Middle frontal gyrus (tissue), 1 donor: ENCODE measurements around the gene PRKAA1.
A peak's percentile ranks its signal among the peaks of the same experiment; 100 is the strongest.

Experiments
- DNase-seq: peaks from one replicate; pipeline ENCODE4 v3.0.0-alpha.2; 2015; ENCODE audit warnings: low spot score; ENCODE audit errors: extremely low spot score

The PRKAA1 gene

DNA sequence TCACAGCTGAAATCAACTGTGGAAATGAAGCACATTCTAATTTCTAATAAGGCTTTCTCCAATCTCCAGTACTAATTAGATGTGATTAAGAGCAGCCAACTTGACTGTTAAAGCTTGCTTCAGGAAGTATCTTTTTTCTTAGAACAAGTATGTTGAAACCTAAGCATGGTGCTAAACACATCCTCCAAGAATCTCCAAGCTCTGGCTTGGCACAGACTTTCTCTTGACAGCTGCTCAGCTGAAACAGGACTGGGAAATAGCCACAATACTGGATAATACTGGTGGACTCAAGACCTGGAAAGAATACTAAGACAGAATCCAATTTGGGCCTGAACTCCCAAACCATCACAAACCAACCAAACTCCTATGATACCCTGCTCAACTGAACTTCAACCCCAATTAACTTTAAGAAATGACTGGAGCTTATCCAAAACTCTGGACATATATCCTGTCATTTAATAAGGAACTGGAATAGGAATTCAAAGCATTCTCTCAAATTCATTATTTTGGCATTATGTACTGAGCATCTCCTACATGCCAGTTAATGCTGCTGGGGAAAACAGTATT is 16.2 kb downstream of the PRKAA1 start:
- no peak for DNase-seq

- DNase-seq = no peak
Measured at GRCh38 chr5:40780858-40781257, 17.3 kb downstream of the PRKAA1 start.

GRCh38 chr5:40780199-40780598 is 18.0 kb downstream of the PRKAA1 start:
- no peak for DNase-seq

DNA sequence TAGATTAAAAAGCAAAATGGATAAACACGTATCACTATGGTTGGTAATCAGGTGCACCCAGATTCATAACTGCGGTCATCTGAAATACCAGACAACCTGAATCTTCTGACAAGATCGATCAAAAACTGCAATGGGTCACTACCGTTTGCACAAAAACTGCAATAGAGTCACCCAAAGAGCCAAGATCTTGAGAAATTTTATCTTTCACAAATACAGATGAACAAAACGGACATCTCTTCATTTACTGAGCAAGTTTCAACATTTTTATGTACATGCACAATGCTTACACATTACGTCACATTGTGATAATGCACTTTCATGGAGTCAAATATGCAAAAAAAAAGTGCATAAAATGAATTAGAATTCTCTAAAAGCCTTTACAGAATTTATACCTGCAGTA is 18.6 kb downstream of the PRKAA1 start:
- no peak for DNase-seq

DNA sequence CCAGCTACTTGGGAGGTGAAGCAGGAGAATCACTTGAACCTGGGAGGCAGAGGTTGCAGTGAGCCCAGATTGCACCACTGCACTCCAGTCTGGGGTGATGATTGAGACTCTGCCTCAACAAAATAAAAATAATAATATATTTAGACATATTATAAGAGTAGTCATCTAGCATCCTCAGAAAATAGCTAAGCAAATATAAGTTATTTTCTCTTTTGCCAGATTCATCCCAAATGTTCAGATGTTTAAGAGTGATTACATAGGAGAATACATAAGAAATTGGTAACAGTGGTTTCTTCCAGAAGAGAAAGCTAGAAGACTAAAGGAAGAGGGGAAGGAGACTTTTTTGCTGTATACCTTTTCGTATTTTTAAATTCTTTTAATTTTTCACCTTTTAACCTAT is 20.0 kb downstream of the PRKAA1 start:
- no peak for DNase-seq

- DNase-seq = no peak
Measured at GRCh38 chr5:40776658-40776977, 21.6 kb downstream of the PRKAA1 start.

DNA sequence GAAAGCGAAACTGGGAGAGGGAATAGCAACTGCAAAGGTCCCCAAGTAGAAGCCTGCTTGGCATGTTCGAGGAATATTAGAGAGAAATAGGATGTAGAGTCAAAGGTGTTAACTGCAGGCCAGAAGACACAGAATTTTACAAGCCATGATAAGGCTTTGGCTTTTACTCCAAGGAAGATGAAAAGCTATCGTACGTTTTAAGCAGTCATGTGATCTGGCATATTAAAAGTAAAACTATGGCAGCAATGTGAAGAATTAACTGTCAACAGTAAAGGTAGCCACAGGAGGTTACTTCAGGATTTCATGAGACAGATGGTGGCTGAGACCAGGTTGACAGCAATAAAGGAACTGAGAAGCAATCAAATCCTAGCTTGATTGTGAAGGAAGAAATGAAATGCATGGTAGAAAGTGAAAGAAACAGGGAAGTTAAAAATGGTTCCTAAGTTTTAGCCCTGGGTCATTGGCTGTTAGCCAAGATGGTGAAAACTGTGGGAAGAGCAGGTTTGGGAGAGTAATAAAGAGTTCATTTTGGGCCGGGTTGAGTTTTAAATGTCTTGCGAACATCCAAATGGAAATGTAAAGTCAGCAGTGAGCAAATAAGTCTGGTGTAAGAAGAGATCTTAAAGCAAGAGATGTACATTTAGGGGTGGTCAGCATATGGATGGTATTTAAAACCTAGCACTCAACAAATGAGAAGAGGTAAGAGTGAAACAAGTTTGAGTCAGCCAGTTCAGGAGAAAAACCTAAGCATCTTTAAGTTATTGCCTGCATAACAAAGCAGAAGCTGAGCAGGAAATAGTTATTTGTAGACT is 22.1 kb downstream of the PRKAA1 start:
- DNase-seq = no peak

GRCh38 chr5:40775085-40775845 is 22.9 kb downstream of the PRKAA1 start:
- no peak for DNase-seq

GRCh38 chr5:40774623-40775022 is 23.6 kb downstream of the PRKAA1 start:
- DNase-seq = no peak

- no peak for DNase-seq
Measured at GRCh38 chr5:40770764-40771163, 27.4 kb downstream of the PRKAA1 start.

- no peak for DNase-seq
Measured at GRCh38 chr5:40762705-40763104, 35.5 kb downstream of the PRKAA1 start.

DNA sequence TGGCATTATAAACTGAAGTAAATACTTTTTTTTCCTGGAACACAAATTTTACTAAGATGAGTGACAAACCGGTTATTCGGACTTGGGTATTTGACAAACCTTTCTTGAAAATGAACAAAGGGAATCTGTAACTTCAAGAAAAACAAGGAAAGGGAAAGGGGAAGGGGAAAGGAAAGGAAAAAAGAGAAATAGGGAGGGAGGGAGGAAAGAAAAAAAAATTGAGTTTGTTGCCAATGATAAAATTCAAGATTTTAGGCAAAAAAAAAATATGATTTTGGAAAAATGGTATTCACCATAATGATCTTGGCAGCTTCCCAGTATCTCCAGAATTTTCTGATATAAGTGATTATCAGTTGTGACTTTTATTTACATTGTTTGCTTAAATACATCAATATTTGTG is 40.8 kb downstream of the PRKAA1 start:
- no peak for DNase-seq

DNA sequence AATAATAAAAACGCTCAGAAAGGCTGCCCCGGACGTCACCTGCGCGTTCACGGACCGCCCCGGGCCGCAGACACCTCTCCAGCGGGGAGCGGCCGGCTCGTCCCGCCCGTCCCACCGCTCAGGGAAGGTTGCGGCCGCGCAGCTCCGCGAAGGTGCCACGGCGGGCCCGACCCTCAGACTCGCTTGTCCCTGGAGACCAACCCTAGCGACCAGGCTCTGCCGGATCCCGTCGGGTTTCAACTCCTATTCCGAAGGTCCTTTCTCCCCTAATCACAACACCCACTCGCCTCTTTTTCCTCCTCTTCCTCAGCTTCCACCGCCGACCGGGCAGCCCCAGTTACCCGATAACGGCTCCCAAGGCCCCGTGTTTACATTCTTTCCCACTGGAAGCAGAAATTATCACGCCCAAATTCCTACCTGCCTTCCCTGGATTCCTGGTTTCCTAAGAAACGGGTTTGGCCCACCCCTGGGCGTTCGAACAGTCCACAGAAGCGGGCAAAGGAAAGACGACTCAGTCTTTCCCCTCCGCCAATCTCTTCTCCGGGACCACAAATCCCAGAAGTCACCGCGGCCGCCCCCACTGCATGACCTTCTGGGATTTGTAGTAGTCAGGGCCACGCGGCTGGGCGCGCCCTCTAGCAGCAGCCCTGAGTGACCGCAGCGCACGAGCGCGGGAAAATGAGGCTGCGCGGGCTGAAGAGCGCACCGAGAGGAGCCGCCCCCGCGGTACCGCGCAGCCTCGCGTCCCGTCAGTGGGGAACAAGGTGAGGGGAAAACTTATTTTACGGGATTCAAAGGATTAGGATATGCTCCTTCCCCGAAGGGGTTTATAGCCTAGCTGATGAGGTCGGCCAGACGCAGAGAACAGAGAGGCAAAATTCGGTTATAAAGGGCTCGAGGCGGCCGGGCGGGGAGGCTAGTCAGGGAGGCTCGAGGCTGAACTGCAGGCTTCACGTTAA is 42.5 kb downstream of the PRKAA1 start, which contains the start of gene TTC33:
TSS of gene TTC33 (minus strand) at position 555 of the 959 bp plus-strand sequence. CDS start 8,943 bp downstream, outside the sequence.
- DNase-seq = peak; percentile 92

DNA sequence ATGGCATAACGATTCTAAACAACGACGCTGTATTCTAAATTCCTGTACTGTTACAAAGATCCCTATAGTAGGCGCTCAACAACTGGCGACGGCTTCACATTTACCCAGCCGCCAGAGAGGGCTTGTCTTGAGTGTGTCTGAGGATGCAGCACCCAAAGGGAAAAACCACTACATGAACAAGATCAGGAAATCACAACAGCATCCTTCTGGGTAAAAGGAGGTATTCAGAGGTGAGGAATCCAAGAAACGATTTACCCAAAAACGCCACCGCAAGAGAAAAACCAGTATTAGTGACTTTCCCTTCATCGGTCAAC is 43.1 kb downstream of the PRKAA1 start:
- DNase-seq = peak; percentile 50

DNA sequence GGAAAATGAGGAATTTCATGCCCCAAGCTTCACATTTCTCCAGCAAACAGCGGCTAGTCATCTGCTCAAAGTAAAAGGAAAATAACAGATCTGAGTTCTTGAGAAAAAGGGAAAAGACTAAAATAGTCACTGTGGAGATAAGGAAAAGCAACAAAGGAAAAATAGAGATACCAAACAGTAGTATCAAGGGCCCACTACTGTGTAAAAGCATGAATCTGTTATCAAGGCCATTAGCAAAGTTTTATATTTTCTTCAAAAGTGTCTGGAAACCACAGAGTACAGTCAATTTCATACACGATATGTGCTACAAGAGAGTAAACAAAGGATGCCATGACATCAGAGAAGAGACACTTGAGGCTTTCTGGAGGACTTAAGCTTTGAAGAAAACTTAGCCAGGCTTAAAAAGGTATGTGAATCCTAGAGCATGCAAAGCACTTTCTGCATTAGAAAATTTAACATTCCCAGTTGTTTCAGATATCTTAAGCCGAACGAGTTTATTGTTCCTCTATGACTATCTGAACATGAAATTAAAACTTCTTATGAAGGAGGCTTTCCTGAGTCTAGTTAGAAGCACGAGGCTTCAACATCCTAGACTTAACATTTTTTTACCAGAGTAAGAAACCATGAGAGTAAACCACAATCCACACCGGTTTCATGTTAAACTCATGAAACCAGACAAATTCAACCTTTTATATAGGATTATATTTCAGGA is 43.6 kb downstream of the PRKAA1 start:
- no peak for DNase-seq

DNA sequence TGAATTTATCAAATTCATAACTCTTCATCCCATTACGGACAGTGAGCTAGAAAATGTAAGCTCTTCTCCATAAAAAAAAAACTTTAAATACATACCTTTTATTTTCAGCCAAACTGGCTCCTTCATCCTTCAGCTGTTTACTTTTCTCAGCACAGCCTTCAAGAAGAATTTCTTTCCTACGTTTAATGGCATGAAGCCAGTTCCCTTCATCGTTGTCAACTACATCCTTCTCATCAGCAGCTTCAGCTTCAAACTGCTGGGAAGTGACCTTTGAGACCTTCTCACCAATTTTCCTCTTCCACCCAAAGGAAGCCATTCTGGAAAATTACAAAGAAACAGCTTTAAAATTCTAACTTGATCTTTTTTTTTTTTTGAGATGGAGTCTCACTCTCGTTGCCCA is 51.5 kb downstream of the PRKAA1 start:
- DNase-seq = no peak

GRCh38 chr5:40743771-40744170 is 54.4 kb downstream of the PRKAA1 start:
- DNase-seq = no peak

- DNase-seq = no peak
Measured at GRCh38 chr5:40738502-40738901, 59.7 kb downstream of the PRKAA1 start.

- DNase-seq = peak; percentile 27
Measured at GRCh38 chr5:40736103-40736875, 61.9 kb downstream of the PRKAA1 start.

DNA sequence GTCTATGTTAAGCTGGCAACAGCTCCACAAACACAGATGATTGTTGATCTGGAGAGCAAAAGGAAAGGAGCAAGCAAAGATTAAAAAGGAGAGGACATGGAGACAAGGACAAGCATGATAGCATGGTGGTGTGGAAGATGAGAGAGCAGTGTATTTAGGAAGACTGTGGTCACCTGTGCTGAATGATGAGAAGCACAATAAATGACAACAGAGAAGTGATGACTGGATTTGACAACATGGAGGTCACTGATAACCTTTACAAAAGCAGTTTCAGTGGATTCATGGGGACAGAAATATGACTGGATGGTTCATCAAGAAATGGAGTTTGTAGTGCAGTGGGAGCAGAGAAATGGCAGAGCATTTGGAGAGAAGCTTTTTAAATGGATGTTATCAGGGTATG is 62.6 kb downstream of the PRKAA1 start:
- no peak for DNase-seq
